Endothelial cell of umbilical vein (primary cell): ENCODE data around the gene GJB5.

Experiments used
- CTCF ChIP-seq, 2 donors: IDR thresholded peaks; 1 replicate in 1 of 2; 2 replicates in 1 of 2; pipeline ENCODE4 v1.5.1; 2011; ENCODE audit warnings: low read length in 2 of 2, mild to moderate bottlenecking in 2 of 2, moderate library complexity in 2 of 2, control low read depth in 1 of 2, inconsistent platforms in 1 of 2, low read depth in 1 of 2; ENCODE audit not compliant: insufficient read depth in 1 of 2; ENCODE audit errors: extremely low read depth in 1 of 2
- EZH2 ChIP-seq: IDR thresholded peaks from 2 replicates; pipeline ENCODE4 v1.6.1; 2012; ENCODE audit warnings: borderline replicate concordance, low read depth, mild to moderate bottlenecking, moderate library complexity, low read length, inconsistent platforms; ENCODE audit not compliant: severe bottlenecking
- FOS ChIP-seq: IDR thresholded peaks from 2 replicates; pipeline ENCODE4 v1.6.1; 2011; ENCODE audit warnings: mild to moderate bottlenecking, low read length, moderate library complexity, borderline replicate concordance; ENCODE audit not compliant: insufficient read depth
- JUN ChIP-seq: IDR thresholded peaks from 2 replicates; pipeline ENCODE4 v1.6.1; 2011; ENCODE audit warnings: borderline replicate concordance, low read depth; ENCODE audit not compliant: insufficient read length, insufficient read depth
- MAX ChIP-seq: IDR thresholded peaks from 2 replicates; pipeline ENCODE4 v1.6.1; 2011; ENCODE audit not compliant: insufficient read depth, insufficient read length
- POLR2A ChIP-seq: IDR thresholded peaks from 2 replicates; pipeline ENCODE4 v1.6.1; 2012; ENCODE audit warnings: low read depth, mild to moderate bottlenecking, control low read depth, low read length
- POLR2AphosphoS5 ChIP-seq: IDR thresholded peaks from 2 replicates; pipeline ENCODE4 v1.6.1; 2012; ENCODE audit warnings: low read depth, mild to moderate bottlenecking, control low read depth, low read length, moderate library complexity; ENCODE audit not compliant: insufficient read depth

GRCh38 chr1:34795916-34796315 lies 41.1 kb downstream of the GJB5 start:
- no peak for TF ChIP-seq CTCF (IDR thresholded peaks at IDR 0.05; ENCODE audit: extremely low read depth in 1 of 2, insufficient read depth in 1 of 2, low read depth in 1 of 2, low read length in 2 of 2)
- TF ChIP-seq MAX, result no peak
- no peak for TF ChIP-seq POLR2A
- TF ChIP-seq POLR2AphosphoS5, result no peak
- TF ChIP-seq EZH2, result no peak
- TF ChIP-seq FOS, result no peak
- no peak for TF ChIP-seq JUN
